HG03558 (cell line): Measurements from ENCODE around the gene ARTN.

ENCODE experiments used
- ATAC-seq: cut with Tn5 transposase; IDR thresholded peaks from one replicate; pipeline ENCODE4 v1.9.1; 2021; ENCODE audit warnings: moderate number of reproducible peaks; ENCODE audit not compliant: unreplicated experiment; ENCODE audit errors: extremely low read depth

The ARTN gene, protein sequence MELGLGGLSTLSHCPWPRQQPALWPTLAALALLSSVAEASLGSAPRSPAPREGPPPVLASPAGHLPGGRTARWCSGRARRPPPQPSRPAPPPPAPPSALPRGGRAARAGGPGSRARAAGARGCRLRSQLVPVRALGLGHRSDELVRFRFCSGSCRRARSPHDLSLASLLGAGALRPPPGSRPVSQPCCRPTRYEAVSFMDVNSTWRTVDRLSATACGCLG

DNA sequence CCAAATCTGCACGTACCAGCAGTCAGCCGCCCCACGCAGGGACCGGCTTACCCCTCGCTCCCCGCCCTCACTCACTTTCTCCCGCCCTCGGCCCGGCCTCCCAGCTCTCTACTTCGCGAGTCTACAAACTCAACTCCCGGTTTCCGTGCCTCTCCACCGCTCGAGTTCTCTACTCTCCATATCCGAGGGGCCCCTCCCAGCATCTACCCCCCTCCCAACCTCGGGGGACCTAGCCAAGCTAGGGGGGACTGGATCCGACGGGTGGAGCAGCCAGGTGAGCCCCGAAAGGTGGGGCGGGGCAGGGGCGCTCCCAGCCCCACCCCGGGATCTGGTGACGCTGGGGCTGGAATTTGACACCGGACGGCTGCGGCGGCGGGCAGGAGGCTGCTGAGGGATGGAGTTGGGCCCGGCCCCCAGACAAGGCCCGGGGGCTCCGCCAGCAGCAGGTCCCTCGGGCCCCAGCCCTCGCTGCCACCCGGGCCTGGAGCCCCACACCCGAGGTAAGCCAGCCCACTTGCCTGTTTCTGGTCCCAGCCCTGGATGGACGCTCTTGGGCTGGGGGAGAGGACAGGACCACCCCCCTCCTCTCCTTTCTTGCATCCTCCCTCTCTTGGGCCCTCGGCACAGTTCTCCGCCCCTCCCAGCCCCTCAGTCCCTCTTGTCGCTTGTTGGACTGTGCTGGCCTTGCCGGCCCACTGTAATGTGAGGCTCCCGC lies at the start of gene ARTN:
ARTN (plus strand) TSS at position 416 of the 715 bp plus-strand sequence. CDS start 1,856 bp downstream, outside the sequence.
- no peak for ATAC-seq

DNA sequence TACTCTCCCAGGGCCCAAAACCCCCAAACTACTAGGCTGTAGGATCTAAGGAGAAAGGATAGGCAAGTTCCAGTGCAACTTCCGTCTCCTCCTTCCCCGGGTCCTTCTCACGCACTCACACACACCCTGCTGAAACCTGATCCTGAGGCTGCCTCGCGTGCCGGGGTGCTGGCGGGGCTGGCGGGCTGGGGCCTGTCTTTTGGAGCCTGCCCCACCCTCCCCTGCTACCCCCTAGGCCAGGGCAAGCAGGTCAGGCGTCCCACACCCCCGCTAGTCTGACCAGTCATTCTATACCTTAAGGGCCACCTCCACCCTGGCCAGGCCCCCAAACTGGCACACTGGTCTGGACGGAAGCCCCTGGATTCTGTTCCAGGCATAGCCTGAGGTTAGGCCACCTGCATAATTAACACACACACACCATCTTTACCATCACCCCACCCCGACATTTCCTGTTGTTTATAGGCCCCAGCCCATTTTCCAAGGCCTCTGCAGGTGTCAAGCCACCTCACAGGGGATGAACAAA lies 48.3 kb upstream of the ARTN start:
- ATAC-seq, result no peak

- no peak for ATAC-seq
Observed at GRCh38 chr1:43887748-43888147, 45.9 kb upstream of the ARTN start.

DNA sequence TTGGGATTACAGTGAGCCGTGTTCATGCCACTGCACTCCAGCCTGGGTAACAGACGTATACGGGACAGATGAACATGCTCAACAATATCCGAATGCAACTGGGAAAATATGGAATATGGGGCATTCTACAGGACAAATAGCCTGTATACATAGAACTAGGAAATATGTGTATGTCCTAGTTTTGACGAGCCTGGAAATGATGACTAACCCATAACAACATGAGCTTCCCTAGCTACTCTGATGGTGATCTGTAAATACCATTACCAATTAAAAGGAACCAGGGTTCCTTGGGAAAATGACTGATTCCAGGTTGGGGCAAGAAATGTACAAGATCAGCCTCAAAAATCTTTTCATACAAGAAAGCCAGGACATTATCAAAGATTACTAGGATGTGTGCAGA lies 42.8 kb upstream of the ARTN start:
- no peak for ATAC-seq

- no peak for ATAC-seq
Observed at GRCh38 chr1:43893006-43893405, 40.6 kb upstream of the ARTN start.

GRCh38 chr1:43898981-43899380 lies 34.6 kb upstream of the ARTN start:
- no peak for ATAC-seq

DNA sequence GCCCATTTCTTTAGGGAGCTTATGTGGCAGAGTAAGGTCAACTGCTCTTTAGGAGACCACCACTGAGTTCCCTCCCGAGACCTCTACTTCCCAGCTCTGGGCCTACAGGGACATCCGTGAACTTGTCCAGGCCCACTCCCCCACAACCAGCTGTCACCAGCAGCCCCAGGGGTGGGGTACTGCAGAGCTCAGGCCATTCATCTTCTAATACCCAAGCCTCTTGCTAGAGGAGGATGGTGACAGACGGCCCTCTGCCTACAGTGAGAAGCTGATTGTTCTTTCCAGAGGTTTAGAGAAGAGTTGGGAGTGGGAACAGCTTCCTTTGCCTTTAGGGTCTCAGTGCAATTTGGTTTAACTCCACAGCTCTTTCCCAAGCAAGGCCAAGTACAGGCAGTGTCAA lies 33.2 kb upstream of the ARTN start:
- ATAC-seq, result no peak

DNA sequence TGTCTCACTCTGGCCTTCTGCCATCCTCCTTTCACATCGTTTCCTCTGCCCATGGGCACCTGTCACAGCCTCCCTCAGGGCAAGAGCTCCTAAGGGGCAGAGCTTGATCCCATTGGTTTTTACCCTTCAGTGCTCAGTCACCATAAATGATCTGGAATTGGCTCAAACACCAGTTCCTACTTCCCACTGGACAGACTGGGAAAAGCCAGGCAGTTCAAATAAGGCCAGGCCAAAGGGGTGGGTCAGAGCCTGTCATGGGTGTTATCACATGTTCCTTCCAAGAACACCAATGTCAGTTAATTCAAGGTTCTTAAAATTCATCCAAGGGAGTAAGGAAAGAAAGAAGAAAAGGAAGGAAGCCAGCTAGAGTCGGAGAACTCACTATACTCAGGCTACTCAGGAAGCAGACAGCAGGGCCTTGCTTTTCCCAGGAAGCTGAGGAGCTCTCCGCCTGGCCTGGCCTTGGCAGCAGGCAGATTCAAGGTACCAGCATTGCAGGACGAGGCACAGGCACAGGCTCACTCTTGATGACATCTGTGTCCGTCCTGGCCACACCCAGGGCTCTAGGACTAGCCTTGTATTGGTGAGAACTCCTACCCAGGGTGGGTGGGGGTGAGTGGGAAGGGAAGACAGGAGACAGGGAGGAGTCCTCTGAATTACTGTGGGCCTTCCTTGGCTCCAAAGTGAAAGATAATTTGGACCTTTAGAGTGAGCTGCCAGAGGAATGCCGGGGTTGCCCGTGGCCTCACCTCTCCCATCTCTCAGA lies 32.2 kb upstream of the ARTN start:
- no peak for ATAC-seq

- ATAC-seq, result no peak
Observed at GRCh38 chr1:43902058-43902831, 31.4 kb upstream of the ARTN start.

- ATAC-seq, result no peak
Observed at GRCh38 chr1:43904660-43905551, 28.7 kb upstream of the ARTN start.

DNA sequence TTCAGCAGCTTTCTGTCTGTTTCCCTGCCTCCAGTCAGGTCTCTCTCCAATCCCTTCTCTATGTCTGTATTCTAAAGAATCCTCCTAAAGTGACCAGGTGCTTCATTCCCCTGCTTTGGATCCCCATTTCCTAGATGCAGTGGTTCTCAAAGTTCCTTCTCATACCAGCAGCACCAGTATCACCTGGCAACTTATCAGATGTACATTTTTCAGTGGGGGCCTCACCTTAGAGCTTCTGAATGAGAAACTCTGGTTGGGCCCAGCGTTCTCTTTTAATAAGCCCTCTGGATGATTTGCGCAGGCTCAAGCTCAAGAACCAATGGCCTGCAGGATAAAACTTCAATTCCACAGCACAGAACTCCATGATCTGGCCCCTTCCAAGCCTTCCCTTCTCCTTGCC lies 25.4 kb upstream of the ARTN start:
- no peak for ATAC-seq

GRCh38 chr1:43908858-43909257 lies 24.7 kb upstream of the ARTN start:
- no peak for ATAC-seq

- no peak for ATAC-seq
Observed at GRCh38 chr1:43910343-43910742, 23.3 kb upstream of the ARTN start.

GRCh38 chr1:43912607-43913006 lies 21.0 kb upstream of the ARTN start:
- no peak for ATAC-seq

DNA sequence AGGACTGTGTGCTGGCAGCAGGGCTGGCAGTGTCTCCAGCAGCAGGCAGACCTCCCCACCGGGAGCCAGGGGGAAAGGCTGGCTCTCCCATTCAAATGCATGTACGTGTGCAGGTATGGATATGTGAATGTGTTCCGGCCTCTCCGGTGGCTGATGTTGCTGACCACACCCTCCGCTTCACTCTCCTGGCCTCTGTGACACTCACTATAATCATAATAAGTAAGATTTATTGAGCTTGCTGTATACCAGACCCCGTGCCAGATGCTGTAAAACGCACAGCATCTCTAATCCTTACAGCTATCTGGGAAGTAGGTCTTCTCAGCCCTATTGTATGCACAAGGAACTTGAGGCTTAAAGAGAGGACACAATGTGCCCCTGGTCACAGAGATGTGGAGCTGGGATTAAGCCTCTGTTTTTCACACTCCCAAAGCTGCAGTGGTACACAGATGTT lies 20.5 kb upstream of the ARTN start:
- ATAC-seq, result no peak

DNA sequence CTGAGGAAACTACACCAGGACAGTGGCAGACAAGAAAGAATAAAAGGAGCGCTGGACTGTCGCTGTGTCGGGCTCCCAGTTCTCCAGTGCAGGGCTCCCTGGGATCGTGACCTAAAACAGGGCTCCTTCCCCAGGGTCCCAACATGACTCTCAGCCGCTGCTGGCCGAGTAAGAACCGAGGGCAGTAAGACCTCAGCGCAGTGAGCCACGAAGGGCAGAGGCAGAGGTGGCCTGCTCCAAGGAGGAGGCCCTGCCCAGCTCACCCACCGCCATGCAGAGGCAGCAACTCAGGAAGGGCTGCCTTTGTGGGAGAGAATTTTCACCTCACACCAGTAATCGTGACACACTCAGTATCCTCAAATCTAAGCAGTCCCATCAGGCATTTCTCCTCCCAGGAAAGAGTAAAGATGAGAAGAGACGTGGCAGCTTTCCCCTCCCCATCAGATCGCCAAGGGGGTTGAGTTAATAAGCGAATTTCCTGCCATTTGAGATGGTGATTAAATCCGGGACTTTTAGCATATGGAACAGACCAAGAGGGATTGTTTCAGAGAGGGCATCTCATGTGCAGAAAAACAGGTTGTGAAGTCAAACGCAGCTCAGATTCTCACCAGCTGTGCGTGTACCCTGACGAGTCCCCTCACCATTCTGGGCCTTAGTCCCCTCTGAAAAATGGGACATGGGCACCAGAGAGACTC lies 19.8 kb upstream of the ARTN start:
- no peak for ATAC-seq

- ATAC-seq, result no peak
Observed at GRCh38 chr1:43914576-43915525, 18.8 kb upstream of the ARTN start.

DNA sequence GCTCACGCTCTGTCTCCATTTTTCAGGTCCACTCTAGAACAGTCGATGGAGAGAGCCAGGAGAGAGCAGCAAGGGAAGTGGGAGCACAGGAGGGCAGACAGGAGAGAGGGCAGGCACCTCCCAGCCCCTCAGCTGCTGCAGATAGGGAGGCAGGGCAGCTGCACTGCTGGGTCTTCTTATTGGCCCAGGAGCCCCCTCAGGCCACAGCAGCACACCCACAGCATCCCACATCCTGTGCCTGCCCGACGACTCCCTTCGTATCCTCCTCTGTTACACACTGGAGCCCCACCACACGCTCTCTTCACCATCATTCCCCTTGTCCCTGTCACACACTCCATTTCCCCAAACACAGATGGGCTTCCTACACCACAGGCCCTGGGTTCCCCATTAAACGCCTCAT lies 13.7 kb upstream of the ARTN start:
- no peak for ATAC-seq
